GM18502 (cell line): ENCODE results near the gene XPO6.

ENCODE experiments used
- ATAC-seq: cut with Tn5 transposase; IDR thresholded peaks from one replicate; pipeline ENCODE4 v1.9.1; 2021; ENCODE audit warnings: mild to moderate bottlenecking; ENCODE audit not compliant: unreplicated experiment, poor library complexity

The XPO6 gene

DNA sequence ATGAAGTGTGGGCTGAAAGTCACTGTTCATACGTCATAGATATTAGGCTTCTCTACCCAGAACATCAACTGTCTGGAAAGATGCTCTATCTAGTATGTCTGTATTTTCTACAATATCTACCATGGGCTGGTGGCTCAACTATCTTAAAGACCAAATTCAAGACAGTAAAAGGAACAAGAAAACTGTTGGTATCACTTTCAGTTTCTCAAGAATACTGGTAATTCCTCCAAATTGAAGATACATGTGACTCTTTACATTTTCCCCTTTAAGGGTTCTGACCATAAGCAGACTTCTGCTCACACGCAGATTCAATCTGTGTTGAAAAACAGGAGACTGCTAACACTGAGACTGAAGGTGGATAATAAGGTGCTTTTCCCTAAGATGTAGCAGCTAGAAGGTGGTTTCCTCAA, 24.2 kb downstream of the XPO6 start:
- ATAC-seq = peak; percentile 53

DNA sequence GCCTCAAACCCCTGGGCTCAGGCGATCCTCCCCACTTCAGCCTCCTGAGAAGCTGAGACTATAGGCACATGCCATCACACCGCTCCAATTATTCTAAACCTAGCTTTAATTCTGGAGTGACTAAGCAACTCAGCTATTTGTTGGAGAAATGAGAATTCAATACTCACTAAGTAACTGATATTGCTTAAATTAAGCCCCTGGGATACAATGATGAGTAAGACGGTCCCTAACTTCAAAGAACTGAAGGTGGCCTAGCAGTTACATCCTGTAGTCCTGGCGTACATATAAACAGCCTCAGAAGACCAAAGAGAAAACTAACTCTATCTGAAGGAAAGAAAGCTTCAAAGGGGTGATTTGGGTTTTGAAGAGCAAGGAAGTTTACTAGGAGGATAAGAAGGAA, 25.0 kb downstream of the XPO6 start:
- ATAC-seq = no peak

- no peak for ATAC-seq
Observed at GRCh38 chr16:28185696-28186095, 26.1 kb downstream of the XPO6 start.

DNA sequence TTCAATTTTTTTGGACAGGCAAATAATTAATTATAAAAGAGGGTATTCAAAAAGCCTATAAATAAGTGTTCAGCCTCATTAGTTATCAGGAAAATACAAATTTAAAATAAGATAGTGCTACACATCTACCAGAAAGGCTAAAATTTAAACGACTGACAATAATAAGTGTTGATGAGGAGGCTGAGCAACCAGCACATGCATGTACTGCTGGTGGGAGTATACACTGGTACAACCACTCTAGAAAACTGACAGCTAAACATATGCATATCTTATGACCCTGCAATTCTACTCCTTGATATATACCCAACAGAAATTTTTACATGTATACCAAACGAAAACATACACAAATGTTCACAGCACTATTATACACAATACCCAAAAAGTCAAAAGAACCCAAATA, 27.1 kb downstream of the XPO6 start:
- ATAC-seq = no peak

GRCh38 chr16:28183930-28184329, 27.8 kb downstream of the XPO6 start:
- no peak for ATAC-seq

GRCh38 chr16:28183484-28183883, 28.3 kb downstream of the XPO6 start:
- ATAC-seq = no peak

GRCh38 chr16:28182801-28183200, 29.0 kb downstream of the XPO6 start:
- no peak for ATAC-seq

- no peak for ATAC-seq
Observed at GRCh38 chr16:28182183-28182582, 29.6 kb downstream of the XPO6 start.

- ATAC-seq = no peak
Observed at GRCh38 chr16:28181515-28181914, 30.2 kb downstream of the XPO6 start.

GRCh38 chr16:28180655-28181460, 30.9 kb downstream of the XPO6 start:
- no peak for ATAC-seq

DNA sequence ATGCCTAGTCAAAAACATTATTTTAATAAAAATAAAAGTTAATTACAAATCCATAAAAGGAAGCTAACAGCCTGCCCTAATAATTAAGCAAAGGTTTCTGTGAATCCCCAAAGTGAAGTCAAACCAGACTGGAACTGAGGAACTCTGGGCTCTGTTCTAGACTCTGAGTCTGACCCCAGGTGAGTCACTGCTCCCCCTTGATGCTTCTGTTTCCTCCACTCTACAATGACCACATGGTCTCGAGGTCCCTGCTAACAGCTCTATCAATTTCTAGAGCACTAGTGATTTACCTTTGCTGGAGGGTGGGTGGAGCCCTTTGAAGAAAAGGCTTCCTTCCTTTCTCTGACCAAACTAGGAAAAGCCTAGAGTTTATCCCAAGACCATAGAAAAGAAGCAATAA, 32.4 kb downstream of the XPO6 start:
- ATAC-seq = no peak

GRCh38 chr16:28175715-28176114, 36.0 kb downstream of the XPO6 start:
- ATAC-seq = no peak

- no peak for ATAC-seq
Observed at GRCh38 chr16:28172336-28172735, 39.4 kb downstream of the XPO6 start.

- ATAC-seq = no peak
Observed at GRCh38 chr16:28171816-28172215, 39.9 kb downstream of the XPO6 start.

- ATAC-seq = no peak
Observed at GRCh38 chr16:28168991-28169554, 42.7 kb downstream of the XPO6 start.

DNA sequence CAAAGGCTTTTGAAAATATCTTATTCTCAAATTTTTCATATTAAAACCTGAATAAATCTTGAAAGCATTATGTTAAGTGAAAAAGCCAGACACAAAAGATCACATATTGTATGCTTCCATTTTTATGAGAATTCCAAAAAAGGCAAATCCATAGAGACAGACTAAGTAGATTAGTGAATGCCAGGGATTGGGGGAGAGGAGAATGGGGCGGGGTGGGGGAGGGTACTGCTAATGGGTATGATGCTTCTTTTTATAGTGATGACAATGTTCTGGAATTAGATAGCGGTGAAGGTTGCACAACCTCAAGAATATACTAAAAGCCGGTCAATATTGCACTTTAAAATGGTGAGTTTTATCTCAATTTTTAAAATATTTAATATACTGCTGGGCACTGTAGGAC, 44.0 kb downstream of the XPO6 start:
- ATAC-seq = no peak

- no peak for ATAC-seq
Observed at GRCh38 chr16:28167221-28167620, 44.5 kb downstream of the XPO6 start.

GRCh38 chr16:28166394-28167208, 45.2 kb downstream of the XPO6 start:
- ATAC-seq = no peak

DNA sequence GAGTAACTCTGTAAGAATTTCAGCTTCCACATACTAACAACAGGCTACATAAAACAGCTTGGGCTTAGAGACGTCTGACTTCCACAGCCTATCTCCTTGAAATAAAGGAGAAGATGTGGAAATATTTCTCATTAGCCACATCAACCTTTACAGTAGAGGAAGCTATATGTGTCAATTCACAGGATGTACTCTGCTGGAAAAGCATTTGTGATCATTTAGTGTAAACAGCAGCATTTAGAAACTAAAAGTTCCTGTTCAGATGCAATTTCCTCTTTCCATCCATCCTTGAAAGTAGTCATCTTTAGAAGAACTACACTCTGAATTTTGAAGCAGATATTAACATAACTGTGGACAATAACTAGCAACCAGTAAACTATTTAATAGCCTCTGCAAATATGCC, 46.2 kb downstream of the XPO6 start:
- ATAC-seq = no peak

- ATAC-seq = no peak
Observed at GRCh38 chr16:28164140-28164539, 47.6 kb downstream of the XPO6 start.

- no peak for ATAC-seq
Observed at GRCh38 chr16:28163699-28164098, 48.1 kb downstream of the XPO6 start.
